HG02588 (cell line): Measurements from ENCODE around the gene RHOB.

Experiments used
- ATAC-seq: cut with Tn5 transposase; IDR thresholded peaks from one replicate; pipeline ENCODE4 v1.9.1; 2021; ENCODE audit warnings: mild to moderate bottlenecking, moderate library complexity; ENCODE audit not compliant: unreplicated experiment

Gene RHOB

DNA sequence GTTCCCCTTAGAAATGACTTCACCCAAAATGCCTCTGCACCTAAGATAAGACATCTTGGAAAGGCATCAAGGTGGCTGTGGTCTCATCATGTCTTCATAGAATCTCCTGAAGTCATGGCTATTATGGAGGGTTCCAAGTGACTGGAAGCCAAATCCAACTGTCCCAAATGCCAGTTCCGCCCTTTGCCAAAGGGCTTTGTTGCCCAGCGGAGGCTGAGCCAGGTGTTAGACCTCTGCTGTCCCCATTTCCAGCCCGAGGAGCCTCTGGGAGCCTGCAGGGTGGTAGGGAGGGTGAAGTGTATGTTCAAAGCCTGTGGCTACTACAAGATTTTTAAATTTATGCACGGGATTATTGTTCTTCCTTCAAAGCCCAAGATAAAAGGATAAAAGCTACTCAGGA is 25.7 kb downstream of the RHOB start:
- ATAC-seq: no peak

DNA sequence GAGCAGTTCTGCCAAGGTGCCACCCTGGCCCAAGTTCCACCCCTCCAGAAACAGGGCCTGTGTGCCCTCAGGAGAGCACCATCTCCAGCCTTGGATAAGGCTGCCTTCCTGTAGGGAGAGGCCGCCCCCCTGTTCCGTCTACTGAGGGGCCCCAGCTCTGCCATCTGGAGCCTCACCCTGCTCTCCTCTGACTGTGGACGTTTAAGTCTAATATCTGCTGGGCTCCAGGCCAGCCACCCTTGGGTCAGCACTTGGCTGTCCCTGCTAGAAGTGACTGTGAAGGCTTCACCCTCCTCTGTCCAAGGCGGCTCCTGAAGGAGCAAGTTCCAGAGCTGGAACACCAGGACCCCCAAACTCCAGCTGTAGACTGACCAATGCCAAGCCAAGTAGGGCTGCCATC is 26.3 kb downstream of the RHOB start:
- ATAC-seq: no peak

DNA sequence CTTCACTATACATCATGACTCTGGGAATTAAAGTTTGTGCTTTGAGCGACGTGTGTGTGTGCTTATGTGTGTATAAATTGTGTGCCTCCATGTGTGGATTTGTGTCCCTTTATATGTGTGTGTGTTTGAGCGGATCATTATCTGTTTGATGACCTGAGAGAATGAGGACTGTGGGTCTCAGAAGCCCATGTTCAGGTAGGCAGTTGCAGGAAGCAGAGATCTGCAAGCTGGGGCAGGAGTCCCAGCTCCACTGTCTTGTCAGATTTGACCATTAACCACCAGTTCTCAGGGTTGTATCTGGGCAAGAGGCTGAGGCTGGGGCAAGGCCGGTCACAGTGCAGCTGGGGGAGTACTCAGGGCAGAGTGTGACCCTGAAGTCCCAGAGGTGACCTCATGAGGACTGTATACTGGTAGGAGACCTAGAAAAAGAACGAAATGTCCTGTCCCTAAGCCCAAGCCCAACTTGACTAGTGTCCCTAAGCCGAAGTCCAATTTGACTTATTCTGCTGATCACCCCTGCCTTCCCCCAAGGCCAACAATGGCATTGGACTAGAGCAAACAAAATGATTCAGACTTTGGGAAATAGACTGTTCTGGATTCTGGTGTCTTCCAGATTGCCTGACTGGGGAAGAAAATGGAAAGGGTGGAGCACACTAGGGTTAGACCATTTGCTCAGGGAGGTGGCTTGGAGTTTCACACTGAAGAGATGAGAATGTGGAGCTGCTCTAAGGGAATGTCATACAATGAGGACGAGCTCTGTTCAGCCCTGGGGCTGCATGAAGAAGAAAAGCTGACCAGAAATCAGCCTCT is 28.1 kb downstream of the RHOB start:
- no peak for ATAC-seq

DNA sequence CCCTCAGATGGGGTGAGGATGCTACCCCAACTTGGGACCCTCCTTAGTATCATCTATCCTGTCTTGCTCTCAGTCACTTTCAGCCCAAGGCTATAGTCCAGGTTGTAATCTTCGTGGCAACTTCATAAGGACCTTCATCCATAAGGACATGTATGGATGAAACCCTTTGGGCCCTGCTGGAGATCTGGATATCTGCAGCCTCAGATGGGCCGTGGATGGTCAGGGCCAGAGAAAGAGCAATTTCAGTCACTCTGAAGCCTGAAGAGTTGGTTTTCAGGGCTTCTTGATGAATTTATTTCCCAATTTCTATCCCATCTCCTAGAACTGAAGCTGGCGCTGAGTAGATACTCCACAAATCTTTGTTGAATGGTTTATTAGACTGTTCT is 28.7 kb downstream of the RHOB start:
- no peak for ATAC-seq

GRCh38 chr2:20476481-20476880 is 29.6 kb downstream of the RHOB start:
- ATAC-seq: no peak

- ATAC-seq: no peak
These were observed 30.1 kb downstream of the RHOB start for GRCh38 chr2:20476950-20477349.

- ATAC-seq: no peak
These were observed 32.1 kb downstream of the RHOB start for GRCh38 chr2:20478961-20479360.

- ATAC-seq: no peak
These were observed 33.0 kb downstream of the RHOB start for GRCh38 chr2:20479835-20480234.

GRCh38 chr2:20480913-20481312 is 34.0 kb downstream of the RHOB start:
- ATAC-seq: no peak

- ATAC-seq: no peak
These were observed 35.0 kb downstream of the RHOB start for GRCh38 chr2:20481798-20482405.

DNA sequence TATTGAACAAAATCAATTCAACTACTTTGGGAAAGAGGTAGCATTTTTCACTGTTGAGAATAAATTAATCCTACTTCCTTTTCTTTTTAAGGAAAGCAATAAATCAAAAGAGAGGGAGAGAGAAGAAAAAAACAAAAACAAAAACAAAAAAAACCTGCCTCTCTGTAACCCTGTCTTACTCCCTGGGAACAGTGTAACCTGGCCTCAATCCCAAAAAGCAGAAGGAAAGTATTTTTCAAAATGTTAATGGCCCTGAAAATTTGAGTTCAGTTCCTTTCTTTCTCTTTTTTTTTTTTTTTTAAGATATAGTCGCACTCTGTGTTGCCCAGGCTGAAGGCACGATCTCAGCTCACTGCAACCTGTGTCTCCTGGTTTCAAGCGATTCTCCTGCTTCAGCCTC is 35.9 kb downstream of the RHOB start:
- ATAC-seq: no peak

DNA sequence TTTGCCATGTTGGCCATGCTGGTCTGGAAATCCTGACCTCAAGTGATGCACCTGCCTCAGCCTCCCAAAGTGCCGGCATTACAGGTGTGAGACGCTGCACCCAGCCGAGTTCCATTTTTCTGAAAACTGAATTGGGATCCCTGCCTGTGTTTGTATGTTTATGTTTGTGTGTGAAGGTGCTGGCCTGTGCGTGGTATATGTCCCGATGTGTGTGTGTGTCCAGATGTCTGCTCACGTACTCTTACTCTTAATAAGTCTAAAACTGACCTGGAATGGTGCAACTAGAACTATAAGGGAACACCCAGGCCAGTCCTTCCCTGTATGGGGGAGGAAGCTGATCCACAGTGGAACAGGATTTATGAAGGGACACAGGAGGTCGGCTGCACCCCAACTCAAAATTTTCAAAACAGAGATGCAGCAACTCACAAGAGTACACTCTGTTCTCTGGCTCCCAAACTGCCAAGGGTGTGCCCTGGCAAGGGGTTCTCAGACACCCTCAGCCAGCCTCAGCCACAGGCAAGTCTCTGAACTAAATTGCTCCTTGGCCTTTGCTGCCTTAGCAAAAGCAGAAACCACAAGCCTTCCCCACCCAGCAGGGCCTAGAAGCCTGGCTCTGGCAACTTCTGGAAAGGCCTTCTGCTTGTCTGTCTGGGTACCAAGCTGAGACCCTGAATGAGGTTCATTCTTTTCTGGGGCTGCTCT is 36.5 kb downstream of the RHOB start:
- ATAC-seq: no peak

GRCh38 chr2:20484034-20484617 is 37.3 kb downstream of the RHOB start:
- ATAC-seq: no peak

DNA sequence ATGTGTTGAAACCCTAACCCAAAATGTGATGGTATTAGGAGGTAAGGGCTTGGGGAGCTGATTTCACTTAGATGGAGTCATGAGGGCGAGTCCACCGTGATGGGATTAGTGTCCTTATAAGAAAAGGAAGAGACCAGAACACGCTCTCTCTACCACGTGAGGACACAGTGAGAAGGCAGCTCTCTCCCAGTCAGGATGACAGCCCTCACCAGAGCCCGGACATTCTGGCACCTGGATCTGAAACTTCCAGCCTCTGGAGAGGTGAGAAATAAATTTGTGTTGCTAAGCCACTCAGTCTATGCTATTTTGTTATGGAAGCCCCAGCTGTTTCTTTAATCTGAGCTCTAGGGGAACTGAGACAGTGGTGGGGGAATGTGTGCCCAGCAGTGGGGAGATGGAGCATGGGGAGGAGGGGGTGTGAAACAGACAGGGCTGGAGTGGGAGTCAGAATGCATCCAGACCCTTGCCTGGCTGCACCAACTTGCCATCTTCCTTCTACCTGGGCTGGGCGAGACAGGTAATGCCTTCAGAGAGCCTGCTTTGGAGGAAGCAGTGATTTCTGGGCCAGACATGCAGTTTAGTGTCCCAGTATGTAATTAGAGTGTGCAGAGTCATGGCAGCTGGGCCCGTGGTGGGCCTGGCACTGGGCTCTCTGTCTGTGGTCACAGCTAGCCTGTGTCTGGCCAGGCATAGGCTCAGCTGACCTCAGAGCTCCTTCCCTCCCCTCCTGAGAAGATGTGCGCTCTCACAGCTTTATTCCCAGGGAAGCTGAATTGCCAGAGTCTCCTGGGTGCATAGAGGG is 38.1 kb downstream of the RHOB start:
- ATAC-seq: no peak

- no peak for ATAC-seq
These were observed 38.9 kb downstream of the RHOB start for GRCh38 chr2:20485612-20486388.

DNA sequence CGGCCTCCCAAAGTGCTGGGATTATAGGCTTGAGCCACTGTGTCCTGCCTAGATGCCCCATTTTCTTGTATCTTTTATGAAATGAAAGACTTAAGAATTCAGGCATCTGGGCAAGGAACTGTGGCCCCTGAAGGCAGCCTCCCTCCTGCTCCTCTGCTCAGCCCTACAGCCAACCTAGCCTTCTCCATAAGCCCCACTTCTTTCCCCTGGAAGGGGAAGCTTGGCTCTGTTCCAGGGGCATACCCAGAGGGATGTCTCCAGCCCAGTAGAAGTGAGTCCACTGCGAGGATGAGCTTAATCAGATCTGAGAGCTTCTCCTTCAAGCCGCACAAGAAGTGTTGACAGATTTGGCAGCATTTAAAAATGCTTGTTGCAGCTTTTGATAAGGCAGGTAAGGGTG is 39.7 kb downstream of the RHOB start:
- ATAC-seq: no peak

GRCh38 chr2:20487030-20487391 is 40.1 kb downstream of the RHOB start:
- ATAC-seq: no peak

DNA sequence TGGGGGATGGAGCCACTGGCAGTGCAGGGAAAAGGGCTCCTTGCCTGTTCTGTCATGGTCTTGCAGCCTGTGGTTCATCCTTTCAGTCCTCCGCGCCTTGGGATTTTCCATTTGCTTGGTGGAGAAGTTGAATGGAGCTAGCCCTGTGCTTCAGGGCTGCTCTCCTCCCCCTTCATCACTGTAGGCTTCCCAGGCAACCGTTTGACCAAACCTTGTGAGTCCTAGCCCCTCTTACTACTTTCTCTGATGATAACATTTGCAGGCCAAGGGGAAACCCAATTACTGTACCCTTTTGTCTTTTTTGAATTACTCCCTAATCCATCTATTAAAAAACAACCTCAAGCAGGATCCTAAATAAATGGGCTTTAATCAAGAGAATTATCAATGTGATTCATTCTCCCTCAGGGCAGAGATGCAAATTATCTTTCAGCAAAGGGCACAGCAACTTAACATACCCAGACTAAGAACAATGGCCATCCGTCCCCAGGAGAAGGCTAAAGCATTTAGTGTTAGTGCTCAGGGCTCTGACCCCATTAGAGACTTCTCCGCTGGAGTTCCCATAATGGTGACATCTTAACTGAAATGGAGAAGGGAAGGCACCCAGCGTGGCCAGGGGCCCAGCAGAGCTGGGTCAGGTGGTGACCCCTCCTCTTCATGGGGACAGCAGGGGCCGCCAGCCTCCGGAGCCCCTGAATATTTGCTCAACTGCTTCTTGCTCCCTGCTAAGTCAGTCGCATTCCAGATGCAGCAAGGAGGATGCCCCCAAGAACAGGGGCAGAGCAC is 40.7 kb downstream of the RHOB start:
- ATAC-seq: no peak

GRCh38 chr2:20488201-20488641 is 41.3 kb downstream of the RHOB start:
- no peak for ATAC-seq
